Gastroesophageal sphincter (tissue), 3 donors: ENCODE data around the gene RENBP.

Experiments
- EP300 ChIP-seq: sonication (generic); formaldehyde crosslinking; IDR thresholded peaks from one replicate; pipeline ENCODE4 v1.6.1; 2017; ENCODE audit warnings: antibody characterized with exemption, mild to moderate bottlenecking
- POLR2A ChIP-seq, 2 donors: fragments of 450-650 bp; IDR thresholded peaks; one replicate each; pipeline ENCODE4 v1.6.1; 2017; ENCODE audit warnings: antibody characterized with exemption in 2 of 2, mild to moderate bottlenecking in 2 of 2, moderate library complexity in 1 of 2
- POLR2AphosphoS5 ChIP-seq: sonication (generic); formaldehyde crosslinking; IDR thresholded peaks from one replicate; pipeline ENCODE4 v1.6.1; 2017; ENCODE audit warnings: antibody characterized with exemption
- TF ChIP-seq, protein P1 (sequence below), 4 experiments: fragments of 200-600 bp in 2 of 4; fragments of 450-650 bp in 2 of 4; sonication (generic) in 1 of 4; IDR thresholded peaks; one replicate each; pipeline ENCODE4 v1.5.1; 2017 to 2019; ENCODE audit warnings: antibody characterized with exemption in 4 of 4, mild to moderate bottlenecking in 2 of 4, moderate library complexity in 2 of 4

DNA sequence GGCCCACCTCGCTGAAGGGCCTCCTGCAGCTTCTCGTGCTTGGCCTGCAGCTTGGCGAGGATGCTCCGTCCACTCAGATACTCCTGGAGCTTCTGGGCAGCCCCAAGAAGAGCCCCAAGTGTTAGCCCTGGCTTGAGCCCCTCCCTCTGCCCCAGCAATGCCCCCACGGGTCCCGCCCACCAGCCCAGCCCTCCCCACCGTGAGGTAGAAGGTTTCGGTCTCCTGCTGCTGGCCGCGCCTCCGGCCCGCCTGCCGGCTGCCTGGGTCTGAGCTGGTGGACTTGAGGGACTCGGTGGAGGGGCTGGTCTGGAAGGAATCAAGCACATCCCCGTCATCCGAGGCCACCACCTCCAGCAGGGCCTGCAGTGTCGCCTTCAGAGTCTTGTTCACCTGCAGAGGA is 31.2 kb downstream of the RENBP start:
- TF ChIP-seq, protein P1, sequence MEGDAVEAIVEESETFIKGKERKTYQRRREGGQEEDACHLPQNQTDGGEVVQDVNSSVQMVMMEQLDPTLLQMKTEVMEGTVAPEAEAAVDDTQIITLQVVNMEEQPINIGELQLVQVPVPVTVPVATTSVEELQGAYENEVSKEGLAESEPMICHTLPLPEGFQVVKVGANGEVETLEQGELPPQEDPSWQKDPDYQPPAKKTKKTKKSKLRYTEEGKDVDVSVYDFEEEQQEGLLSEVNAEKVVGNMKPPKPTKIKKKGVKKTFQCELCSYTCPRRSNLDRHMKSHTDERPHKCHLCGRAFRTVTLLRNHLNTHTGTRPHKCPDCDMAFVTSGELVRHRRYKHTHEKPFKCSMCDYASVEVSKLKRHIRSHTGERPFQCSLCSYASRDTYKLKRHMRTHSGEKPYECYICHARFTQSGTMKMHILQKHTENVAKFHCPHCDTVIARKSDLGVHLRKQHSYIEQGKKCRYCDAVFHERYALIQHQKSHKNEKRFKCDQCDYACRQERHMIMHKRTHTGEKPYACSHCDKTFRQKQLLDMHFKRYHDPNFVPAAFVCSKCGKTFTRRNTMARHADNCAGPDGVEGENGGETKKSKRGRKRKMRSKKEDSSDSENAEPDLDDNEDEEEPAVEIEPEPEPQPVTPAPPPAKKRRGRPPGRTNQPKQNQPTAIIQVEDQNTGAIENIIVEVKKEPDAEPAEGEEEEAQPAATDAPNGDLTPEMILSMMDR (IDR thresholded peaks at IDR 0.05), result no peak
- TF ChIP-seq POLR2A (IDR thresholded peaks at IDR 0.05) (no peak), EP300 (no peak), POLR2AphosphoS5 (no peak)
